Neural cell (in vitro differentiated cells): ENCODE measurements around the gene TTC17. TPM values are rescaled to one million over a fixed set of nuclear protein-coding genes. Genes with fewer than 3 reads are reported as not detected.
"Not testable (repeated sequence)": the region's sequence is repeated elsewhere in the genome, so short reads cannot be mapped to it uniquely, and the experiment has no call there.

Source experiments
- H2AFZ ChIP-seq: fragments of 200-600, 300-800 bp; sonication (generic), shearing (Covaris generic); 2 replicates; pipeline ENCODE4 v1.6.0; 2014; ENCODE audit warnings: low read depth, mild to moderate bottlenecking, antibody characterized with exemption, low read length, moderate library complexity
- H3F3A ChIP-seq: fragments of 200-600 bp; shearing (Covaris generic); 2 replicates; pipeline ENCODE4 v1.6.1; 2016; ENCODE audit warnings: mild to moderate bottlenecking, moderate library complexity, mixed read lengths, antibody characterized with exemption, low read length; ENCODE audit not compliant: insufficient read depth, poor library complexity, severe bottlenecking
- H3K27ac ChIP-seq: fragments of 200-600, 300-800 bp; sonication (generic), shearing (Covaris generic); 2 replicates; pipeline ENCODE4 v1.5.1; 2014; ENCODE audit warnings: mild to moderate bottlenecking, low read length, moderate library complexity
- H3K27me3 ChIP-seq: fragments of 300-800, 200-600 bp; sonication (generic), shearing (Covaris generic); 2 replicates; pipeline ENCODE4 v1.6.0; 2014; ENCODE audit warnings: mild to moderate bottlenecking, low read depth, low read length, moderate library complexity; ENCODE audit not compliant: insufficient read depth
- H3K36me3 ChIP-seq: fragments of 300-800, 200-600 bp; sonication (generic), shearing (Covaris generic); 2 replicates; pipeline ENCODE4 v1.5.1; 2014; ENCODE audit warnings: mild to moderate bottlenecking, antibody characterized with exemption, low read length, moderate library complexity; ENCODE audit not compliant: insufficient read depth
- H3K4me2 ChIP-seq: fragments of 300-800, 200-600 bp; sonication (generic), shearing (Covaris generic); 2 replicates; pipeline ENCODE4 v1.6.0; 2014; ENCODE audit warnings: mild to moderate bottlenecking, low read length
- H3K4me3 ChIP-seq: fragments of 300-800, 200-600 bp; sonication (generic), shearing (Covaris generic); 2 replicates; pipeline ENCODE4 v1.5.1; 2014; ENCODE audit warnings: mild to moderate bottlenecking, low read length, moderate library complexity
- H3K79me2 ChIP-seq: fragments of 200-600 bp; shearing (Covaris generic); replicated peaks from 2 replicates; pipeline ENCODE4 v1.6.0; 2014; ENCODE audit warnings: mild to moderate bottlenecking, low read length, moderate library complexity; ENCODE audit not compliant: insufficient read depth
- H3K9ac ChIP-seq: fragments of 300-800, 200-600 bp; sonication (generic), shearing (Covaris generic); 2 replicates; pipeline ENCODE4 v1.6.1; 2016; ENCODE audit warnings: mild to moderate bottlenecking, low read length, mixed read lengths
- H3K9me2 ChIP-seq: fragments of 200-600 bp; shearing (Covaris generic); 2 replicates; pipeline ENCODE4 v1.6.1; 2016; ENCODE audit warnings: mild to moderate bottlenecking, low read length, mixed read lengths; ENCODE audit not compliant: insufficient read depth
- H3K9me3 ChIP-seq: fragments of 200-600, 300-800 bp; sonication (generic), shearing (Covaris generic); 2 replicates; pipeline ENCODE4 v1.6.1; 2016; ENCODE audit warnings: mild to moderate bottlenecking, mixed run types, low read length, moderate library complexity, mixed read lengths
- H4K20me1 ChIP-seq: fragments of 200-600 bp; shearing (Covaris generic); 2 replicates; pipeline ENCODE4 v1.6.1; 2016; ENCODE audit warnings: mild to moderate bottlenecking, mixed run types; ENCODE audit not compliant: insufficient read depth
- CTCF ChIP-seq: fragments of 450-650 bp; IDR thresholded peaks from 2 replicates; pipeline ENCODE4 v1.5.1; 2014; ENCODE audit warnings: antibody characterized with exemption, mild to moderate bottlenecking, moderate library complexity; ENCODE audit not compliant: poor library complexity, severe bottlenecking
- EP300 ChIP-seq: fragments of 450-650 bp; conservative IDR thresholded peaks from 2 replicates; pipeline ENCODE4 v1.6.1; 2014; ENCODE audit warnings: antibody characterized with exemption, mild to moderate bottlenecking, moderate library complexity; ENCODE audit not compliant: poor library complexity, severe bottlenecking
- EZH2 ChIP-seq: fragments of 200-600, 300-800 bp; shearing (Covaris generic), sonication (generic); IDR thresholded peaks from 2 replicates; pipeline ENCODE4 v1.6.1; 2014; ENCODE audit warnings: antibody characterized with exemption, low read length, borderline replicate concordance, mild to moderate bottlenecking; ENCODE audit not compliant: insufficient read depth, poor library complexity, severe bottlenecking
- MXI1 ChIP-seq: fragments of 450-650 bp; conservative IDR thresholded peaks from 2 replicates; pipeline ENCODE4 v1.6.1; 2014; ENCODE audit warnings: antibody characterized with exemption, mild to moderate bottlenecking; ENCODE audit not compliant: poor library complexity, severe bottlenecking
- POLR2AphosphoS5 ChIP-seq: IDR thresholded peaks from 2 replicates; pipeline ENCODE4 v1.6.1; 2012
- RAD21 ChIP-seq: fragments of 450-650 bp; conservative IDR thresholded peaks from 2 replicates; pipeline ENCODE4 v1.6.1; 2014; ENCODE audit warnings: antibody characterized with exemption, mild to moderate bottlenecking, moderate library complexity
- REST ChIP-seq: IDR thresholded peaks from 2 replicates; pipeline ENCODE4 v1.6.1; 2012; ENCODE audit warnings: borderline replicate concordance
- SMC3 ChIP-seq: fragments of 450-650 bp; conservative IDR thresholded peaks from 2 replicates; pipeline ENCODE4 v1.6.1; 2014; ENCODE audit warnings: antibody characterized with exemption, mild to moderate bottlenecking, moderate library complexity; ENCODE audit not compliant: poor library complexity
- TAF1 ChIP-seq: IDR thresholded peaks from 2 replicates; pipeline ENCODE4 v1.6.1; 2012; ENCODE audit warnings: low read depth
- polyA plus RNA-seq: library from polyadenylated mRNA; depleted of rRNA; stranded (reverse); fragments of >200 nt; gene quantifications from 2 replicates; pipeline ENCODE4 v1.2.3, GENCODE V29; 2014

Gene TTC17
- polyA plus RNA-seq, 1 donor from 2014 or later = 122 TPM

GRCh38 chr11:43467958-43468357 is 109.2 kb downstream of the TTC17 start:
- Histone ChIP-seq H2AFZ (no peak overlapping the region), H3K4me2 (no peak overlapping the region), H4K20me1 (no peaks in the 10 kb centered on the region), H3K9me3 (peaks cover 10% of the 10 kb centered on the region), H3K27me3 (no peaks in the 10 kb centered on the region), H3K27ac (no peak overlapping the region), H3F3A (no peaks in the 10 kb centered on the region), H3K4me3 (no peak overlapping the region), H3K36me3 (peaks cover 32% of the 10 kb centered on the region), H3K79me2 (no peaks in the 10 kb centered on the region), H3K9ac (no peak overlapping the region), H3K9me2 (no peaks in the 10 kb centered on the region)
- TF ChIP-seq RAD21 (no peak), EZH2 (no peak), TAF1 (no peak), REST (no peak), SMC3 (no peak), EP300 (no peak), POLR2AphosphoS5 (no peak), CTCF (no peak), MXI1 (no peak)

DNA sequence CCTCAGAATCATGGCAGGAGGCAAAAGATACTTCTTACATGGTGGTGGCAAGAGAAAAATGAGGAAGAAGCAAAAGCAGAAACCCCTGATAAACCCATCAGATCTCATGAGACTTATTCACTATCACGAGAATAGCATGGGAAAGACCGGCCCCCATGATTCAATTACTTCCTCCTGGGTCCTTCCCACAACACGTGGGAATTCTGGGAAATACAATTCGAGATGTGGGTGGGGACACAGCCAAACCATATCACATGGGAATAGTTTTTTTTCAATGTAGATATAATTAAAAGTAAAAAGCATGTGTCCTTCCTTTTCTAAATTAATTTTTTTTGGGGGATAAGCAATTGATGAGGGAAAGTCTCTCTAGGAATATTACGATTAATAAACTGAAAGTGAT is 118.8 kb downstream of the TTC17 start:
- not testable (repeated sequence) for H3K27ac ChIP-seq, H3K4me2 ChIP-seq, H3K4me3 ChIP-seq, H2AFZ ChIP-seq, H3K79me2 ChIP-seq, H3F3A ChIP-seq, H3K9me3 ChIP-seq, H3K9ac ChIP-seq, H3K27me3 ChIP-seq, H3K36me3 ChIP-seq, H3K9me2 ChIP-seq, H4K20me1 ChIP-seq

- H3K9ac ChIP-seq = no peak overlapping the region
- no peaks in the 10 kb centered on the region for H3K9me2 ChIP-seq
- H3F3A ChIP-seq = no peaks in the 10 kb centered on the region
- no peaks in the 10 kb centered on the region for H3K79me2 ChIP-seq
- no peaks in the 10 kb centered on the region for H3K9me3 ChIP-seq
- H4K20me1 ChIP-seq = no peaks in the 10 kb centered on the region
- H2AFZ ChIP-seq = no peak overlapping the region
- H3K27ac ChIP-seq = no peak overlapping the region
- TF ChIP-seq EP300 = no peak
- TF ChIP-seq TAF1 = no peak
- no peak for TF ChIP-seq MXI1
- TF ChIP-seq REST = no peak
- TF ChIP-seq POLR2AphosphoS5 = no peak
- no peak for TF ChIP-seq SMC3
- no peak for TF ChIP-seq EZH2
- TF ChIP-seq RAD21 = no peak
- TF ChIP-seq CTCF = no peak
- no peak overlapping the region for H3K4me3 ChIP-seq
- no peak overlapping the region for H3K4me2 ChIP-seq
- peaks cover 4% of the 10 kb centered on the region for H3K36me3 ChIP-seq
- no peaks in the 10 kb centered on the region for H3K27me3 ChIP-seq
Observed at GRCh38 chr11:43486141-43486540, 127.4 kb downstream of the TTC17 start.
